Vagina (tissue), 2 donors: ENCODE results near the gene SLC28A2.

Experiments used
- POLR2A ChIP-seq, 2 donors: fragments of 450-650 bp; IDR thresholded peaks; one replicate each; pipeline ENCODE4 v1.6.1; 2017; ENCODE audit warnings: antibody characterized with exemption in 2 of 2, mild to moderate bottlenecking in 2 of 2, moderate library complexity in 2 of 2
- POLR2AphosphoS5 ChIP-seq, 2 donors: sonication (generic); formaldehyde crosslinking; IDR thresholded peaks; one replicate each; pipeline ENCODE4 v1.9.0; 2017; ENCODE audit warnings: antibody characterized with exemption in 2 of 2, mild to moderate bottlenecking in 2 of 2, low read depth in 1 of 2; ENCODE audit not compliant: insufficient read depth in 1 of 2
- TF ChIP-seq, protein P1 (sequence below), 3 experiments: fragments of 450-650 bp in 2 of 3; fragments of 200-600 bp in 1 of 3; sonication (generic) in 1 of 3; IDR thresholded peaks; one replicate each; pipeline ENCODE4 v1.5.1; 2017 to 2019; ENCODE audit warnings: antibody characterized with exemption in 3 of 3, mild to moderate bottlenecking in 2 of 3, moderate library complexity in 2 of 3

DNA sequence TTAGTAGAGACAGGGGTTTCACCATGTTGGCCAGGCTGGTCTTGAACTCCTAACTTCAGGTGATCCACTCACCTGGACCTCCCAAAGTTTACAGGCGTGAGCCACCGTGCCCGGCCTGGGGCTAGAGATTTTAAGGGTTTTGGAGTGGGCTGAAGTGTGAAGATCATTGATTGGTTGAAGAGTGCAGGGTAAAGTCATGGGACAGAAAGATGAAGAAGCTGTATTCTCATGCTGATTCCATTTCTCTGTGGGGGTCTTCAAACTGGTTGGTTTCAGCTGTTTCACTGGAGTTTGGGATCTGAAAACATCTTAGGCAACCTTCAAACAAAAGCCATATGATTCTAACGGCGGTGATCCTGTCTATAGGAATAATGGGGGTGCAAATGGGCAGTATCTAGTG lies 74.2 kb downstream of the SLC28A2 start:
- TF ChIP-seq, protein P1, sequence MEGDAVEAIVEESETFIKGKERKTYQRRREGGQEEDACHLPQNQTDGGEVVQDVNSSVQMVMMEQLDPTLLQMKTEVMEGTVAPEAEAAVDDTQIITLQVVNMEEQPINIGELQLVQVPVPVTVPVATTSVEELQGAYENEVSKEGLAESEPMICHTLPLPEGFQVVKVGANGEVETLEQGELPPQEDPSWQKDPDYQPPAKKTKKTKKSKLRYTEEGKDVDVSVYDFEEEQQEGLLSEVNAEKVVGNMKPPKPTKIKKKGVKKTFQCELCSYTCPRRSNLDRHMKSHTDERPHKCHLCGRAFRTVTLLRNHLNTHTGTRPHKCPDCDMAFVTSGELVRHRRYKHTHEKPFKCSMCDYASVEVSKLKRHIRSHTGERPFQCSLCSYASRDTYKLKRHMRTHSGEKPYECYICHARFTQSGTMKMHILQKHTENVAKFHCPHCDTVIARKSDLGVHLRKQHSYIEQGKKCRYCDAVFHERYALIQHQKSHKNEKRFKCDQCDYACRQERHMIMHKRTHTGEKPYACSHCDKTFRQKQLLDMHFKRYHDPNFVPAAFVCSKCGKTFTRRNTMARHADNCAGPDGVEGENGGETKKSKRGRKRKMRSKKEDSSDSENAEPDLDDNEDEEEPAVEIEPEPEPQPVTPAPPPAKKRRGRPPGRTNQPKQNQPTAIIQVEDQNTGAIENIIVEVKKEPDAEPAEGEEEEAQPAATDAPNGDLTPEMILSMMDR (IDR thresholded peaks at IDR 0.05), result no peak
- no peak for TF ChIP-seq POLR2A (IDR thresholded peaks at IDR 0.05)
- TF ChIP-seq POLR2AphosphoS5 (IDR thresholded peaks at IDR 0.05; ENCODE audit: insufficient read depth in 1 of 2, low read depth in 1 of 2), result no peak
